Measurements from ENCODE around the gene SMIM1.

Gene SMIM1

GRCh38 chr1:3777078-3777547 lies 4.6 kb downstream of the SMIM1 start:
- DNase-seq (ENCODE audit: low read depth): no peak

- no peak for DNase-seq (ENCODE audit: low read depth)
Observed at GRCh38 chr1:3777647-3778589, 5.4 kb downstream of the SMIM1 start.

- no peak for DNase-seq (ENCODE audit: low read depth)
Observed at GRCh38 chr1:3778590-3779264, 6.2 kb downstream of the SMIM1 start.

DNA sequence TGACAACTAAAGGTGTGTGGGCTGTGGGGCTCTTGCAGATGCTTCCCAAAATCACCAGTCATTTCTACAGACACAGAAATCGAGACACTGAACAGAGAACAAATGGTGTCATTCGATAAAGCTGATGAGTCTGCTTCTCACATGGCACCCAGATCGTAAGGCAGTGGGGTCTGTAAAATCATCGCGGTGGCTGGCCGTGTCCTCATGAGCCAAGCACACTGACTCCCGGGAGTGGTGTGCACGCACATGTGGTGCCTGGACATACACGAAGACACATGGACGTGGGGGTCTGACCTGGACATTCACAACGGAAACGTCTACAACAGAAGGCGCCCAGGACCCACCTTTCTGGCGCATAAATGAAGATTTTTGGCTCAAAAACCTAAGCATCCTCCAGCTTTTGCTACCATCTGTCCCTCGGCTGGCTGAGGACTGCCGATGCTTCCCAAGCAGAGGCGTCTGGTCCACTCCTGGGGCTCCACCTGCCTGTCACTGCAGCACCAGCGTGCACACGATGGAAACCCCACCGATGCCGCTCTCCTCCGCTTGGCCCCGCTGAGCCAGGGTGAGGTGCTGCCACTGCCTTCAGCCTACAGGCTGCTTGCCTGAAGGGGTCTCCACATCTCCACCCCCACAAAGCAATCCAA lies 6.8 kb downstream of the SMIM1 start:
- DNase-seq (ENCODE audit: low read depth): no peak

- DNase-seq (ENCODE audit: low read depth): no peak
Observed at GRCh38 chr1:3779912-3780416, 7.4 kb downstream of the SMIM1 start.

GRCh38 chr1:3780901-3781300 lies 8.4 kb downstream of the SMIM1 start:
- DNase-seq (ENCODE audit: low read depth): no peak

DNA sequence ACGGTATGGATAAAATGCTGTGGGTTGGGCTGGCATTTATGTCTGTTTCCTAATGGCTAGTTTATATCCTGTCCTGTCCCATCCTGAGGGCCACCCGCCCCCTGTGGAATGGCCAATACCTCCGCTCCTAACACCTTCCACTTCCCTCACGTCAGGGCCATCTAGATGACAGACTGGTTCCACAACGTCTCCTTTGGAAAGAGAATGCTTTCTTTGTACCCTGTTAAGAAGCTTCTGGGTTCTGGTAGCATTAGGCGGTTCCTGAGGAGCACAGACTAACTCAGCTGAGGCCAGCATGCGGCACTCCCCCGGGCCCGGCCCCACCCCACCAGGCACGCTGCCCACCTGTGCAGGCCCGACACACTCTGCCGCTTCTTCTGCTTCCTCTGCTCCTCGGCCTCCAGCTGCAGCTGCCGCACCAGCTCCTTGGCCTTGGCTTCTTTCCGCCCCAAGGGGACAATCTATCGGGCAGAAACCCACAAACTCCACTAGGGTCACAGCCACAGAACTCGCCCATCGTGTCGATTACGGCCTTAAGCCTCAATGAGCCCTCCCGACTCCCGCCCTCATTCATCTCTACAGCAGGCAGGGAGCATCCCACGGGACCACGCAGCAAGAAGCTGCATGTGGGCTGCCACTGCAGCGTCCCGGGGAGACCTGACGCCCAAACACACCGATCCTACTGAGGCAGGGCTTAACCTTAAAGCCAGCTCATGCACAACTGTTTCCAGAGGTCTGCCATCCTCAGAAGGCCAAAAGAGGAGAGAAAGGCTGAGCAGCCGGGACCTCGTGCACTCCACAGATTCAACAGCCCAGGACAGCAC lies 11.3 kb downstream of the SMIM1 start:
- no peak for DNase-seq (ENCODE audit: low read depth)

DNA sequence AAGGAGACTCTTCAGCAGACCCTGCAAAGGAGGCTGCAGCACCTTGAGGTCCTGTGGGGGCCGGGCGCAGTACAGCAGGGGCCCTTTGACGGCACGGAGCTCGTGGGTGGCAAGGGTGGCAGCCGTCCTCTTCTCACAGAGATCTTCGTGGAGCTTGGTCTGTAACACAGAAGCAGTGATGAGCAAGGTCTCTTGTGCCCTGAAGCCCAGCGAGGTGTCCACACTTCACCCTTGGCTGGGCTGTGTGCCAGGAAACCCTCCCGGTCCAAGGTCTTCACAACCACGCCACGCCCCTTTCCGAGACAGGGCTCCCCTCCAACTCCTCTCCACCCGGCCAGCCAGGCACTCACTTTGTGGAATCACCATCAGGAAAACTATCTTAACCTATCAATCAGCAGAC lies 12.5 kb downstream of the SMIM1 start:
- no peak for DNase-seq (ENCODE audit: low read depth)

- no peak for DNase-seq (ENCODE audit: low read depth)
Observed at GRCh38 chr1:3785456-3786157, 13.1 kb downstream of the SMIM1 start.

DNA sequence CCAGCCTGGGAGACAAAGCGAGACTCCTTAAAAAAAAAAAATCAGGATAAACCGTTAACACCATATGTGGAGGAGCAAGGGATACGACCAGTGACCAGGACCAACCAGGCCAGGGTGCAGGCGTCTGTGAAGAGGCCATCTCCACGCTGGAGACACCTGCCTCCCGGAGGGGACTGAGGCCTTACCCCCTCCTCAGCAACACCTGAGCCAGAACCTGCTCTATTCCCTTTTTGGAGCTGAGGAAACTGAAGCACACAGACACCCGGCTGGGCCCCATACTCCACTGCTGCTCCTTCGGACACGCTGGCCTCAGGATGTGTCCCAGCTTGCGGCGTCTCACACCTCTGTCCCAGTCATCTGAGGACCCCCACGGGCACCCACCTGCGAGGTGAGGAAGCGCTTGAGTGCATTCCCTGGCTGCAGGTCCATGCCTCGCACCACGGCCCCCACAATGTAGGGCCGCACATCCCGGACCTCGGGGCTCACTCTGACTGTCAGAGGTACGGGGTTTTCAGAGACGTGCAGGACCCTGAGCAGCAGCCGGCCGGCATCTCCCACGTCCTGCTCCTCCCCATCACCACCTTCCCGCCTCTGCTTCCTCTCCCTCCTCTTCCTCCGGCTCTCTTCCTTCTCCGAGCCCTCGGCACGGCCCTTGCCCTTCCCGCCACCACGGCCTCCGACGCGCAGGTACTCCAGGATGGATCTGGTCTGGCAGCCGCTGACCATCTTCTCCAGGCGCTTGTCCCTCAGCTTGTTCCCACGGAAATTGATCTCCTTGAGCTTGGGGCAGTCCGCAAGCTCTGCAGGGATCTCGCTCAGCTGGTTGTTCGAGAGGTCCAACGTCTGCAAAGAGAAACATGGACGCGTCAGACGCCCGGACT lies 14.2 kb downstream of the SMIM1 start:
- DNase-seq (ENCODE audit: low read depth): no peak

- DNase-seq (ENCODE audit: low read depth): no peak
Observed at GRCh38 chr1:3787349-3787715, 14.8 kb downstream of the SMIM1 start.

DNA sequence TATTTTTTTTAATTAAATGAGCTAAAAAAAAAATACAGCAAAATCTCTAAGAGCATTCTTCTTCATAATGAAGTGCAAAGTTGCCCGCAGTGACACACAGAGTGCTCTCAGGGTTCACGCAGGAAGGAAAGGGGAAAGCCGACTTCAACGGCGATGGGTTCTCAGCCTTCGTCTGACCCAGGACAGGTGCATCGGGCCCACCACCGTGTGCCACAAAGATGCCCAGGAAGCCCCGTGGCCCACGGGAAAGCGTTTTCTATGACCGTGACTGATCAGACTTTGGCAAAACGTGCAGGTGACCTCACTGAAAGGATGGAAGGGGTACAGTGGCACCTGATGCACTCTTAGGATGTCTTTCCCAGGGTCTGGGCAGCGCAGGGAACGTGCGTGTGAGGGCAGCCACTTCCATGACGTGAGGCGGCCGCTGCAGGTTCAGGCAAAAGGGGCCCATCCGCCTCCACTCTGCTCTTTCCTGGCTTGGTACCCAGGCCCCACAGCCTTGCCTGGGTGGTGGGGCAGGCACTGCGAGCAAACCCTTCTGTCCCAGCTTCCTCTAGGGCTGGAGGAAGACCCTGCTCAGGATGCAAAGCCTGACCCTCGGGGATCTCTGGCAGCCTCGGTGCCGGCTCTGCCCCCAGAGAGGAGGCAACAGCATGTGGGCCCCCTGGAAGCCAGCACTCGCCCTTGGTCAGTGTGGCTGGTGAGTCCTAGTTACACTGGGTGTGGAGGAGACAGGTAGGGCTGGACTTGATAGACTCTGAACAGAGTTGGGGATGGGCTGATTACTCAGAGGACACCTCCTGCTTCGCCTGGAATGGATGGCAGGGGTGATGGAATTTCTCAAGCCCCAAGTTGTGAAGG lies 15.4 kb downstream of the SMIM1 start:
- DNase-seq (ENCODE audit: low read depth): no peak

DNA sequence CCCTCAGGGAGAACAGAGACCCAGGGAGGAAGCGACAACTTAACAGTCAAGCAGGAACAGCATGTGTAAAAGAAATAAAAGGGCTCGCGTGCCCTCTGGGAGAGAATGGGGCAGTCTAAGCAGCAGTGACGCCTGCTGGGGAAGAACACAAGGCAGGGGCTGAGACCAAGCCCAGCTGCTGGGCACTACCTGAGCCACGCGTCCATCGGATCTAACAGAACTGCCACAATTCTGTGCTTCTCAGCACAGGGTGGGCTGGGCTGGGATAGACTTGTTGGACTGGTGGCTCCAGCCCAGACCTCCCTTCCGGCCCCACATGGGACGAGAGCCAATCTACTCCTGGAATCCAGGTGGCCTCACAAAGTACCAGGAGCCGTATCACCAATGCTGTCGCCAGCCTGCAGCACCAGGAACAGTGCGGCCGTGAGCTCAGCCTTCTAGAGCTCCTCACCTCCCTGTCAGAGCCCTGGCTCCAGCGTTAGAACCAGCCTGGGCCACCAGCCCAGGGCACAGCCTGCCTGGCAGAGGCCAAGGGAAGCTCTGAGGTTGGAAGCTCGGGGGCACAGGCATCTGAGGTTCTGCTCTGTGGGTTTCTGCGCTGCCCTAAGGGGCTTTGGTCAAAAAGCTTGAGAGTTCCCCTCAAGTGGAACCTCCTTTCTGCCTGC lies 16.3 kb downstream of the SMIM1 start:
- no peak for DNase-seq (ENCODE audit: low read depth)

- no peak for DNase-seq (ENCODE audit: low read depth)
Observed at GRCh38 chr1:3789421-3790300, 17.1 kb downstream of the SMIM1 start.

DNA sequence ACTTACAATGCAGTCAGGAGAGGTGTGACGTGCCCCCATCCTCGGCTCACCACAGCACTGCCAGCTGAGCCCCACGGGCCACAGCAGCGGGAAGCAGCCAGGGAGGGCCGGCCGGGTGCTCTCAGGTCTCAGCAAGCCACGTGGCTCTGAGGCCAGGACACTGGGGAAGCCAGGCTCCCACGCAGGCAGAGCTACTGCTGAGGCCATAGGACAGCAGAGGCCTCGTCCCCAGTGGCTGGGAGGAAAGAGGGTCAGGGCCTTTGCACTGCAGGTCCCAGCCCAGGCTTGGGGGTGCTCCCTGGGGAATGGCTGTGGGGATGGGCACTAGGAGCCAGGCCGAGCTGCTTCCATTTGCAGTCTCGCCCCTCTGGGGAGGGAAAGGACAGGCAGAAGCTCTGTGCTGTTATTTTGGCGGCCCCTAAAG lies 18.0 kb downstream of the SMIM1 start:
- no peak for DNase-seq (ENCODE audit: low read depth)

GRCh38 chr1:3790952-3791351 lies 18.4 kb downstream of the SMIM1 start:
- DNase-seq (ENCODE audit: low read depth): no peak

- no peak for DNase-seq (ENCODE audit: low read depth)
Observed at GRCh38 chr1:3795453-3796214, 23.1 kb downstream of the SMIM1 start.

All from non-pigmented ciliary epithelial cell (primary cell).